Caco-2 (cell line): ENCODE data around the gene NFILZ. TPM values are rescaled to one million over a fixed set of nuclear protein-coding genes. Genes with fewer than 3 reads are reported as not detected.
"Not testable (repeated sequence)": the region's sequence is repeated elsewhere in the genome, so short reads cannot be mapped to it uniquely, and the experiment has no call there.

Experiments used
- BruUV-seq: library from RNA; stranded (reverse); fragments of 400-500 nt; replicated peaks from 2 replicates; lab custom pipeline; 2021; lab: Mats Ljungman, UMichigan
- CTCF ChIA-PET: fragments of 300-600 bp; sonication (Branson Sonifier 250); formaldehyde crosslinking; loops from one replicate; lab custom pipeline; 2022; ENCODE audit warnings: antibody characterized with exemption; lab: Charles Lee
- POLR2A ChIA-PET: fragments of 300-600 bp; sonication (Branson Sonifier 250); formaldehyde crosslinking; loops from one replicate; lab custom pipeline; 2022; ENCODE audit warnings: antibody characterized with exemption; lab: Charles Lee
- DNase-seq, 2 experiments: peaks; one replicate each; pipeline versions ENCODE4 v3.0.0 to v3.0.0-alpha.2; 2020 to 2022
- H3K27me3 ChIP-seq: replicated peaks from 2 replicates; pipeline ENCODE4 v1.6.0; 2011; ENCODE audit warnings: low read length; ENCODE audit not compliant: control insufficient read depth, insufficient read depth
- H3K36me3 ChIP-seq: 2 replicates; pipeline ENCODE4 v1.5.1; 2011; ENCODE audit warnings: low read length; ENCODE audit not compliant: control insufficient read depth, insufficient read depth
- H3K4me1 ChIP-seq: fragments of 250-450 bp; sonication (Bioruptor Pico); 2 replicates; pipeline ENCODE4 v1.5.1; 2020; ENCODE audit warnings: mild to moderate bottlenecking
- H3K4me3 ChIP-seq: 2 replicates; pipeline ENCODE4 v1.5.1; 2011; ENCODE audit warnings: low read depth, mild to moderate bottlenecking, control low read depth, low read length
- H3K9me3 ChIP-seq: fragments of 250-450 bp; sonication (Bioruptor Pico); 2 replicates; pipeline ENCODE4 v1.5.1; 2020; ENCODE audit warnings: mild to moderate bottlenecking, moderate library complexity
- H3K27ac Mint-ChIP-seq: one replicate; pipeline ENCODE4 v1.8.0; 2022; ENCODE audit warnings: mixed read lengths; ENCODE audit not compliant: unreplicated experiment
- H3K27me3 Mint-ChIP-seq: one replicate; pipeline ENCODE4 v1.8.0; 2022; ENCODE audit warnings: mixed read lengths; ENCODE audit not compliant: insufficient read depth, unreplicated experiment
- H3K36me3 Mint-ChIP-seq: one replicate; pipeline ENCODE4 v1.8.0; 2022; ENCODE audit warnings: mild to moderate bottlenecking, mixed read lengths; ENCODE audit not compliant: insufficient read depth, unreplicated experiment
- H3K4me1 Mint-ChIP-seq: one replicate; pipeline ENCODE4 v1.8.0; 2022; ENCODE audit warnings: low read depth, mixed read lengths; ENCODE audit not compliant: unreplicated experiment
- H3K4me3 Mint-ChIP-seq: one replicate; pipeline ENCODE4 v1.8.0; 2022; ENCODE audit warnings: mild to moderate bottlenecking, moderate library complexity, mixed read lengths; ENCODE audit not compliant: unreplicated experiment
- H3K9me3 Mint-ChIP-seq: one replicate; pipeline ENCODE4 v1.8.0; 2022; ENCODE audit warnings: mixed read lengths; ENCODE audit not compliant: unreplicated experiment
- intact Hi-C: fragments of 100-400 bp; cut with micrococcal nuclease; formaldehyde crosslinking; loops from one replicate; pipeline ENCODE4 v1.10.0; 2022; ENCODE audit not compliant: unreplicated experiment
- total RNA-seq: library from RNA; stranded (reverse); gene quantifications from 2 replicates; pipeline ENCODE4 v1.2.3, GENCODE V29; 2022
- TF ChIP-seq, protein P1 (sequence below), 2 experiments: fragments of 200-600 bp in 1 of 2; IDR thresholded peaks; 1 replicate in 1 of 2; 2 replicates in 1 of 2; pipeline versions ENCODE4 v1.5.1 to v1.8.0; 2011 to 2022; ENCODE audit warnings: antibody characterized with exemption in 1 of 2, control low read depth in 1 of 2, inconsistent platforms in 1 of 2, low read depth in 1 of 2, low read length in 1 of 2, mild to moderate bottlenecking in 1 of 2, moderate library complexity in 1 of 2; ENCODE audit not compliant: insufficient read depth in 1 of 2, severe bottlenecking in 1 of 2, unreplicated experiment in 1 of 2

The NFILZ gene
- total RNA-seq, 1 experiment from 2014 or later: not detected

DNA sequence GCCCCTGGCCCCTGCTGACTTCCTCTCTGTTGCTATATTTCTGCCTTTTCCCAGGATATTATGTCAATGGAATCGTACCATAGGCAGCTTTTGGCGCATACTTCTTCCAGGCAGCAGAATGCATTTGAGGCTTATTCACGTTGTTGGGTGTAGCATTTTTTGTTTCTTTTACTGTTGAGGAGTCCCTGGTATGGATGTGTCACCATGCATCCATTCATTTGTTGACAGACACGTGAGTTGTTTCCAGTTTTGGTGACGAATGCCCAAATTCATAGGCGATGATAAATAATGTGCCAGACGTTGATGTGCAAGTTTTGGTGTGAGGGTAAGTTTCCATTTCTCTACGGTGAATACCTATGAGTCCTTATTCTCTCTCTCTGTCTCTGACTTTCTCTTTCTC lies 5.0 kb downstream of the NFILZ start:
- no peak for DNase-seq
- Mint-ChIP-seq H3K27ac (no peak overlapping the region), H3K36me3 (no peaks in the 10 kb centered on the region), H3K27me3 (no peaks in the 10 kb centered on the region), H3K9me3 (no peaks in the 10 kb centered on the region), H3K4me1 (peaks cover 6% of the 10 kb centered on the region), H3K4me3 (no peak overlapping the region)
- TF ChIP-seq, protein P1, sequence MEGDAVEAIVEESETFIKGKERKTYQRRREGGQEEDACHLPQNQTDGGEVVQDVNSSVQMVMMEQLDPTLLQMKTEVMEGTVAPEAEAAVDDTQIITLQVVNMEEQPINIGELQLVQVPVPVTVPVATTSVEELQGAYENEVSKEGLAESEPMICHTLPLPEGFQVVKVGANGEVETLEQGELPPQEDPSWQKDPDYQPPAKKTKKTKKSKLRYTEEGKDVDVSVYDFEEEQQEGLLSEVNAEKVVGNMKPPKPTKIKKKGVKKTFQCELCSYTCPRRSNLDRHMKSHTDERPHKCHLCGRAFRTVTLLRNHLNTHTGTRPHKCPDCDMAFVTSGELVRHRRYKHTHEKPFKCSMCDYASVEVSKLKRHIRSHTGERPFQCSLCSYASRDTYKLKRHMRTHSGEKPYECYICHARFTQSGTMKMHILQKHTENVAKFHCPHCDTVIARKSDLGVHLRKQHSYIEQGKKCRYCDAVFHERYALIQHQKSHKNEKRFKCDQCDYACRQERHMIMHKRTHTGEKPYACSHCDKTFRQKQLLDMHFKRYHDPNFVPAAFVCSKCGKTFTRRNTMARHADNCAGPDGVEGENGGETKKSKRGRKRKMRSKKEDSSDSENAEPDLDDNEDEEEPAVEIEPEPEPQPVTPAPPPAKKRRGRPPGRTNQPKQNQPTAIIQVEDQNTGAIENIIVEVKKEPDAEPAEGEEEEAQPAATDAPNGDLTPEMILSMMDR (IDR thresholded peaks at IDR 0.05; ENCODE audit: insufficient read depth in 1 of 2, low read depth in 1 of 2, low read length in 1 of 2, severe bottlenecking in 1 of 2, unreplicated experiment in 1 of 2): no peak
- Histone ChIP-seq H3K36me3 (no peaks in the 10 kb centered on the region), H3K4me3 (no peak overlapping the region), H3K27me3 (no peaks in the 10 kb centered on the region), H3K4me1 (peaks cover 2% of the 10 kb centered on the region; the same call in 1 of the 2 replicates), H3K9me3 (peaks cover under 1% of the 10 kb centered on the region; the same call in 1 of the 2 replicates)
- ChIA-PET CTCF (no interaction called here), POLR2A (no interaction called here)
- intact Hi-C loops: no loop called here
- BruUV-seq: no TSS peak

GRCh38 chr19:8637070-8637469 lies 6.6 kb downstream of the NFILZ start:
- CTCF ChIA-PET, H3K36me3 Mint-ChIP-seq, H3K27me3 ChIP-seq, POLR2A ChIA-PET, H3K9me3 ChIP-seq, H3K4me1 ChIP-seq, H3K36me3 ChIP-seq, H3K4me3 Mint-ChIP-seq, H3K9me3 Mint-ChIP-seq, H3K4me3 ChIP-seq, BruUV-seq, DNase-seq, intact Hi-C loops, H3K27me3 Mint-ChIP-seq, H3K27ac Mint-ChIP-seq, H3K4me1 Mint-ChIP-seq: not testable (repeated sequence)

GRCh38 chr19:8638078-8638619 lies 7.7 kb downstream of the NFILZ start:
- DNase-seq: no peak
- Mint-ChIP-seq H3K9me3 (peaks cover 8% of the 10 kb centered on the region), H3K27me3 (no peaks in the 10 kb centered on the region), H3K27ac (no peak overlapping the region), H3K4me1 (peaks cover 6% of the 10 kb centered on the region), H3K36me3 (no peaks in the 10 kb centered on the region), H3K4me3 (no peak overlapping the region)
- TF ChIP-seq, protein P1 (IDR thresholded peaks at IDR 0.05; ENCODE audit: insufficient read depth in 1 of 2, low read depth in 1 of 2, low read length in 1 of 2, severe bottlenecking in 1 of 2, unreplicated experiment in 1 of 2): no peak
- intact Hi-C loops: no loop called here
- CTCF ChIA-PET: no interaction called here
- Histone ChIP-seq H3K9me3 (peaks cover 11% of the 10 kb centered on the region; the same call in 1 of the 2 replicates), H3K4me1 (peaks cover 6% of the 10 kb centered on the region), H3K4me3 (no peak overlapping the region), H3K27me3 (no peaks in the 10 kb centered on the region), H3K36me3 (no peaks in the 10 kb centered on the region)
- POLR2A ChIA-PET: no interaction called here
- BruUV-seq: no TSS peak
